Osteoblast (primary cell): ENCODE results near the gene COL20A1. TPM values are rescaled to one million over a fixed set of nuclear protein-coding genes. Genes with fewer than 3 reads are reported as not detected.
A peak's percentile ranks its signal among the peaks of the same experiment; 100 is the strongest.

Experiments
- DNase-seq: peaks from one replicate; pipeline ENCODE4 v3.0.0; 2011; ENCODE audit warnings: low spot score, mixed read lengths; ENCODE audit not compliant: insufficient read length; ENCODE audit errors: missing footprints
- H2AFZ ChIP-seq: 2 replicates; pipeline ENCODE4 v1.6.0; 2011; ENCODE audit warnings: mild to moderate bottlenecking, low read length
- H3K27ac ChIP-seq: 2 replicates; pipeline ENCODE4 v1.5.1; 2011; ENCODE audit warnings: mild to moderate bottlenecking, low read depth, low read length, moderate library complexity
- H3K27me3 ChIP-seq: 2 replicates; pipeline ENCODE4 v1.6.0; 2012; ENCODE audit warnings: mild to moderate bottlenecking, control low read depth, inconsistent platforms, low read length, moderate library complexity; ENCODE audit not compliant: insufficient read depth
- H3K36me3 ChIP-seq: 2 replicates; pipeline ENCODE4 v1.5.1; 2011; ENCODE audit warnings: mild to moderate bottlenecking, low read length, control low read depth, moderate library complexity; ENCODE audit not compliant: insufficient read depth
- H3K4me1 ChIP-seq: 2 replicates; pipeline ENCODE4 v1.5.1; 2011; ENCODE audit warnings: mild to moderate bottlenecking, low read length, control low read depth, moderate library complexity; ENCODE audit not compliant: insufficient read depth
- H3K4me2 ChIP-seq: 2 replicates; pipeline ENCODE4 v1.6.0; 2011; ENCODE audit warnings: mild to moderate bottlenecking, low read length; ENCODE audit not compliant: insufficient read depth
- H3K4me3 ChIP-seq: fragments of 200-600 bp; sonication (generic); 3 replicates; pipeline ENCODE4 v1.5.1; 2012; ENCODE audit warnings: mild to moderate bottlenecking, low read length, inconsistent platforms; ENCODE audit not compliant: insufficient read depth
- H3K79me2 ChIP-seq: 2 replicates; pipeline ENCODE4 v1.6.0; 2012; ENCODE audit warnings: mild to moderate bottlenecking, low read length, control low read depth, inconsistent platforms; ENCODE audit not compliant: insufficient read depth
- H3K9me3 ChIP-seq: 2 replicates; pipeline ENCODE4 v1.5.1; 2011; ENCODE audit warnings: low read depth, low read length, control low read depth
- H4K20me1 ChIP-seq: 2 replicates; pipeline ENCODE4 v1.6.0; 2012; ENCODE audit warnings: mild to moderate bottlenecking, low read length, control low read depth; ENCODE audit not compliant: insufficient read depth
- total RNA-seq: library from RNA; depleted of rRNA; stranded (reverse); fragments of >200 nt; gene quantifications from 2 replicates; pipeline ENCODE4 v1.2.3, GENCODE V29; 2012
- TF ChIP-seq, protein P1 (sequence below): IDR thresholded peaks from 2 replicates; pipeline ENCODE4 v1.5.1; 2011; ENCODE audit warnings: mild to moderate bottlenecking, low read depth, low read length, moderate library complexity; ENCODE audit errors: extremely low read depth

Gene COL20A1
- total RNA-seq, 1 donor: not detected

- Histone ChIP-seq H3K4me1 (peaks cover 6% of the 10 kb centered on the region), H3K27ac (no peak overlapping the region), H2AFZ (no peak overlapping the region), H4K20me1 (no peaks in the 10 kb centered on the region), H3K9me3 (no peaks in the 10 kb centered on the region), H3K4me3 (no peak overlapping the region), H3K27me3 (peaks cover 21% of the 10 kb centered on the region), H3K36me3 (no peaks in the 10 kb centered on the region), H3K4me2 (no peak overlapping the region), H3K79me2 (no peaks in the 10 kb centered on the region)
- peak; percentile 85 for DNase-seq
- TF ChIP-seq, protein P1, sequence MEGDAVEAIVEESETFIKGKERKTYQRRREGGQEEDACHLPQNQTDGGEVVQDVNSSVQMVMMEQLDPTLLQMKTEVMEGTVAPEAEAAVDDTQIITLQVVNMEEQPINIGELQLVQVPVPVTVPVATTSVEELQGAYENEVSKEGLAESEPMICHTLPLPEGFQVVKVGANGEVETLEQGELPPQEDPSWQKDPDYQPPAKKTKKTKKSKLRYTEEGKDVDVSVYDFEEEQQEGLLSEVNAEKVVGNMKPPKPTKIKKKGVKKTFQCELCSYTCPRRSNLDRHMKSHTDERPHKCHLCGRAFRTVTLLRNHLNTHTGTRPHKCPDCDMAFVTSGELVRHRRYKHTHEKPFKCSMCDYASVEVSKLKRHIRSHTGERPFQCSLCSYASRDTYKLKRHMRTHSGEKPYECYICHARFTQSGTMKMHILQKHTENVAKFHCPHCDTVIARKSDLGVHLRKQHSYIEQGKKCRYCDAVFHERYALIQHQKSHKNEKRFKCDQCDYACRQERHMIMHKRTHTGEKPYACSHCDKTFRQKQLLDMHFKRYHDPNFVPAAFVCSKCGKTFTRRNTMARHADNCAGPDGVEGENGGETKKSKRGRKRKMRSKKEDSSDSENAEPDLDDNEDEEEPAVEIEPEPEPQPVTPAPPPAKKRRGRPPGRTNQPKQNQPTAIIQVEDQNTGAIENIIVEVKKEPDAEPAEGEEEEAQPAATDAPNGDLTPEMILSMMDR: no peak
Observed at GRCh38 chr20:63342561-63343459, 49.8 kb downstream of the COL20A1 start.

- Histone ChIP-seq H4K20me1 (no peaks in the 10 kb centered on the region), H3K27ac (no peak overlapping the region), H3K79me2 (no peaks in the 10 kb centered on the region), H3K27me3 (peaks cover 21% of the 10 kb centered on the region), H3K4me2 (no peak overlapping the region), H3K4me3 (no peak overlapping the region), H2AFZ (no peak overlapping the region), H3K4me1 (no peaks in the 10 kb centered on the region), H3K36me3 (no peaks in the 10 kb centered on the region), H3K9me3 (no peaks in the 10 kb centered on the region)
- DNase-seq: no peak
- TF ChIP-seq, protein P1: no peak
Observed at GRCh38 chr20:63343460-63344445, 50.8 kb downstream of the COL20A1 start.

GRCh38 chr20:63344616-63345327 lies 51.8 kb downstream of the COL20A1 start:
- H3K4me3 ChIP-seq: no peak overlapping the region
- peak; percentile 98 for DNase-seq
- peaks cover 18% of the 10 kb centered on the region for H3K27me3 ChIP-seq
- no peaks in the 10 kb centered on the region for H3K4me1 ChIP-seq
- no peak overlapping the region for H3K4me2 ChIP-seq
- no peak overlapping the region for H3K27ac ChIP-seq
- H3K36me3 ChIP-seq: no peaks in the 10 kb centered on the region
- no peaks in the 10 kb centered on the region for H3K79me2 ChIP-seq
- no peaks in the 10 kb centered on the region for H4K20me1 ChIP-seq
- no peak overlapping the region for H2AFZ ChIP-seq
- TF ChIP-seq, protein P1: no peak
- H3K9me3 ChIP-seq: no peaks in the 10 kb centered on the region
